ENCODE results near the gene ANXA8. TPM values are rescaled to one million over a fixed set of nuclear protein-coding genes. Genes with fewer than 3 reads are reported as not detected.

The ANXA8 gene
- total and polyA plus RNA-seq, 2 of the 13 experiments (the other 11 are each of a cell fraction or from before 2014, with no cell fraction given): not detected

DNA sequence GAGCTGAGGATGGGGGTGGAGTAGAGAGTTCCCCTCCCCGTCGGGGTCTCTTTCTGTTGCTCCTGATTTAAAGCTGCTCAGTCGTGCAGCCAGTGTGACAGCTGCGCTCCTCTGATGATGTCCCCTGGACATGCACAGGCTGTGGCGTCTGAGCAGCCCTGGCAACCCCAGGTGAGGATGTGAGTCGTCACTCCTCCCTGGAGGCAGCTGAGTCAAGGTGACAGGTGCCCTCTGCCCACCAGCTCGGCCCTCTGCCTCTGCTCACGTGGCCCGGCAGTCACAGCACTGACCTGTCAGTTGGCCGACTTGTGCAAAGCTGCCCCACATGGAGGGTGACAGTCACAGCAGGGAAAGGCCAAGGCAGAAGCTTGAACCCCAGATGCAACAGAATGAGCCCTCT lies 33.9 kb downstream of the ANXA8 start:
- Histone ChIP-seq H3K4me2 (ENCODE audit: low read depth, low read length) (no peak overlapping the region), H3K4me3 (replicated peaks in 1 of 3; ENCODE audit: insufficient read depth in 1 of 3, low read depth in 2 of 3, low read length in 3 of 3) (no peak overlapping the region), H3K36me3 (replicated peaks in 1 of 2; ENCODE audit: control insufficient read depth in 1 of 2, insufficient read depth in 2 of 2, low read length in 2 of 2) (no peaks in the 10 kb centered on the region), H2AFZ (ENCODE audit: low read length) (no peak overlapping the region), H3K27me3 (ENCODE audit: control insufficient read depth in 1 of 2, insufficient read depth in 2 of 2, low read length in 2 of 2) (peaks cover 9 to 44% of the 10 kb centered on the region in 2 experiments; a peak in 4 of 5 replicates), H3K27ac (ENCODE audit: extremely low read length, insufficient read depth, low read length) (no peak overlapping the region), H4K20me1 (ENCODE audit: insufficient read depth, low read length) (no peaks in the 10 kb centered on the region), H3K4me1 (ENCODE audit: insufficient read depth, low read length) (no peaks in the 10 kb centered on the region), H3K79me2 (ENCODE audit: insufficient read depth, low read length) (no peaks in the 10 kb centered on the region), H3K9ac (ENCODE audit: insufficient read depth, low read depth, low read length) (no peak overlapping the region), H3K9me3 (ENCODE audit: low read length) (peaks cover 15% of the 10 kb centered on the region)
- intact Hi-C loops (cut with micrococcal nuclease; ENCODE audit: unreplicated experiment) (no loop called here), in situ Hi-C loops (cut with HindIII; ENCODE audit: extremely low pct_ligation_motif_present, low pct_unique_long_range_greater_than_20kb) (no loop called here)
- FAIRE-seq (no peak), ATAC-seq (peak; percentile 62), DNase-seq (ENCODE audit: low spot score) (no peak)
- TF ChIP-seq SAP130 (CRISPR knock-in tag; IDR thresholded peaks at IDR 0.05; ENCODE audit: low read depth): 0 out of 2 replicates have a peak, but pooled peaks have one; percentile 14
- TF ChIP-seq ZNF333 (CRISPR knock-in tag; IDR thresholded peaks at IDR 0.05; ENCODE audit: borderline replicate concordance): no peak
- TF ChIP-seq TGIF2 (CRISPR knock-in tag; IDR thresholded peaks at IDR 0.05): peak; percentile 59; the same call in 1 of the 2 replicates
- no peak for TF ChIP-seq FOXM1 (CRISPR knock-in tag; IDR thresholded peaks at IDR 0.05)
- TF ChIP-seq ARID3A (IDR thresholded peaks at IDR 0.05; ENCODE audit: low read depth, low read length): no peak
- no peak for TF ChIP-seq SAFB2 (CRISPR knock-in tag; IDR thresholded peaks at IDR 0.05; ENCODE audit: borderline replicate concordance, low read depth)
- TF ChIP-seq, protein P1, sequence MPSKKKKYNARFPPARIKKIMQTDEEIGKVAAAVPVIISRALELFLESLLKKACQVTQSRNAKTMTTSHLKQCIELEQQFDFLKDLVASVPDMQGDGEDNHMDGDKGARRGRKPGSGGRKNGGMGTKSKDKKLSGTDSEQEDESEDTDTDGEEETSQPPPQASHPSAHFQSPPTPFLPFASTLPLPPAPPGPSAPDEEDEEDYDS (CRISPR knock-in tag; IDR thresholded peaks at IDR 0.05): no peak
- TF ChIP-seq ZNF572 (CRISPR knock-in tag; IDR thresholded peaks at IDR 0.05): no peak
- TF ChIP-seq HNF1A (IDR thresholded peaks at IDR 0.05; ENCODE audit: low read depth): no peak
- no peak for TF ChIP-seq HNF1A (CRISPR knock-in tag; IDR thresholded peaks at IDR 0.05; ENCODE audit: borderline replicate concordance)
- TF ChIP-seq ZNF20 (CRISPR knock-in tag; IDR thresholded peaks at IDR 0.05): no peak
- TF ChIP-seq, protein P2, sequence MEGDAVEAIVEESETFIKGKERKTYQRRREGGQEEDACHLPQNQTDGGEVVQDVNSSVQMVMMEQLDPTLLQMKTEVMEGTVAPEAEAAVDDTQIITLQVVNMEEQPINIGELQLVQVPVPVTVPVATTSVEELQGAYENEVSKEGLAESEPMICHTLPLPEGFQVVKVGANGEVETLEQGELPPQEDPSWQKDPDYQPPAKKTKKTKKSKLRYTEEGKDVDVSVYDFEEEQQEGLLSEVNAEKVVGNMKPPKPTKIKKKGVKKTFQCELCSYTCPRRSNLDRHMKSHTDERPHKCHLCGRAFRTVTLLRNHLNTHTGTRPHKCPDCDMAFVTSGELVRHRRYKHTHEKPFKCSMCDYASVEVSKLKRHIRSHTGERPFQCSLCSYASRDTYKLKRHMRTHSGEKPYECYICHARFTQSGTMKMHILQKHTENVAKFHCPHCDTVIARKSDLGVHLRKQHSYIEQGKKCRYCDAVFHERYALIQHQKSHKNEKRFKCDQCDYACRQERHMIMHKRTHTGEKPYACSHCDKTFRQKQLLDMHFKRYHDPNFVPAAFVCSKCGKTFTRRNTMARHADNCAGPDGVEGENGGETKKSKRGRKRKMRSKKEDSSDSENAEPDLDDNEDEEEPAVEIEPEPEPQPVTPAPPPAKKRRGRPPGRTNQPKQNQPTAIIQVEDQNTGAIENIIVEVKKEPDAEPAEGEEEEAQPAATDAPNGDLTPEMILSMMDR (CRISPR knock-in tag; IDR thresholded peaks at IDR 0.05): 0 out of 2 replicates have a peak, but pooled peaks have one; percentile 5
- TF ChIP-seq PCBP2 (optimal IDR thresholded peaks at IDR 0.05; ENCODE audit: low read depth, low read length, poor library complexity, severe bottlenecking): no peak
- no peak for TF ChIP-seq FOXA1 (IDR thresholded peaks at IDR 0.05)
- no peak for TF ChIP-seq FOXA1 (CRISPR knock-in tag; IDR thresholded peaks at IDR 0.05)
- ChIA-PET POLR2A (no interaction called here), CTCF (ENCODE audit: low intra/inter-chr PET ratio, low total read pairs) (no interaction called here)
- no TSS peak for BruUV-seq (replicated peaks)
- 16% methylated on average over 9 of the region's 10 CpGs for WGBS (ENCODE audit: low lambda C conversion rate)
